ENCODE results near the gene BLVRB. TPM values are rescaled to one million over a fixed set of nuclear protein-coding genes. Genes with fewer than 3 reads are reported as not detected.
"Not testable (repeated sequence)": the region's sequence is repeated elsewhere in the genome, so short reads cannot be mapped to it uniquely, and the experiment has no call there.

The BLVRB gene
- polyA plus RNA-seq, 1 of the 3 experiments (the other 2 are of a cell fraction) = 85.9 TPM

- H3K27ac ChIP-seq (ENCODE audit: low read depth in 2 of 2, low read length in 1 of 2) = no peak overlapping the region
- no peaks in the 10 kb centered on the region for H3K27me3 ChIP-seq (ENCODE audit: insufficient read depth)
- H2AFZ ChIP-seq (ENCODE audit: low read depth) = no peak overlapping the region
- TF ChIP-seq GABPA (IDR thresholded peaks at IDR 0.05; ENCODE audit: low read depth) = no peak
- no peak for TF ChIP-seq IRF3 (IDR thresholded peaks at IDR 0.05; ENCODE audit: low read depth, low read length)
- TF ChIP-seq JUND (IDR thresholded peaks at IDR 0.05) = no peak
- TF ChIP-seq NFIC (IDR thresholded peaks at IDR 0.05; ENCODE audit: borderline replicate concordance) = no peak
- no peak for TF ChIP-seq CHD2 (IDR thresholded peaks at IDR 0.05; ENCODE audit: low read length, partially characterized antibody)
- no peak for TF ChIP-seq TEAD4 (IDR thresholded peaks at IDR 0.05; ENCODE audit: borderline replicate concordance, insufficient read depth)
- no peak for TF ChIP-seq EP300 (IDR thresholded peaks at IDR 0.05; ENCODE audit: borderline replicate concordance in 1 of 2, low read depth in 1 of 2, low read length in 1 of 2)
- no peak for TF ChIP-seq TCF12 (IDR thresholded peaks at IDR 0.05)
- TF ChIP-seq EZH2phosphoT487 (IDR thresholded peaks at IDR 0.05; ENCODE audit: borderline replicate concordance, low read depth) = no peak
- TF ChIP-seq REST (IDR thresholded peaks at IDR 0.05; ENCODE audit: low read depth, low read length) = no peak
- no peak for TF ChIP-seq RCOR1 (IDR thresholded peaks at IDR 0.05; ENCODE audit: low read length)
- 87% methylated on average over 6 of the region's 9 CpGs for WGBS (ENCODE audit: low lambda C conversion rate)
- H3K9me3 ChIP-seq = no peaks in the 10 kb centered on the region
- H3K4me2 ChIP-seq = no peak overlapping the region
- H3K36me3 ChIP-seq (replicated peaks in 1 of 2; ENCODE audit: control insufficient read depth in 1 of 2, insufficient read depth in 2 of 2, low read length in 1 of 2) = no peaks in the 10 kb centered on the region
- H3K79me2 ChIP-seq (ENCODE audit: insufficient read depth) = no peaks in the 10 kb centered on the region
- H3K9me2 ChIP-seq = no peaks in the 10 kb centered on the region
- H3K9ac ChIP-seq = no peak overlapping the region
- no peak for DNase-seq
- no peaks in the 10 kb centered on the region for H4K20me1 ChIP-seq (ENCODE audit: insufficient read depth)
- H3K4me1 ChIP-seq (ENCODE audit: control insufficient read depth in 1 of 2, insufficient read depth in 2 of 2, low read depth in 1 of 2, low read length in 1 of 2) = no peaks in the 10 kb centered on the region; a peak in 1 of 4 replicates
- H3F3A ChIP-seq (replicated peaks; ENCODE audit: insufficient read depth) = peaks cover 3% of the 10 kb centered on the region
- no peak overlapping the region for H3K4me3 ChIP-seq (ENCODE audit: low read depth in 2 of 2, low read length in 1 of 2)
- ChIA-PET CTCF (interaction anchor here (3.3 kb wide), 1 partner anchor 12 kb away, joined by 15 read pairs; no protein-coding TSS in a partner anchor), POLR2A (no interaction called here)
These were observed 55.5 kb downstream of the BLVRB start for GRCh38 chr19:40410030-40410389.

GRCh38 chr19:40408598-40408925 lies 57.0 kb downstream of the BLVRB start:
- H3K4me3 ChIP-seq (ENCODE audit: low read depth in 2 of 2, low read length in 1 of 2); H3K36me3 ChIP-seq (replicated peaks in 1 of 2; ENCODE audit: control insufficient read depth in 1 of 2, insufficient read depth in 2 of 2, low read length in 1 of 2); H3K79me2 ChIP-seq (ENCODE audit: insufficient read depth); H2AFZ ChIP-seq (ENCODE audit: low read depth); H3K9me2 ChIP-seq; H3K9me3 ChIP-seq; H3K27ac ChIP-seq (ENCODE audit: low read depth in 2 of 2, low read length in 1 of 2); H3K4me1 ChIP-seq (ENCODE audit: control insufficient read depth in 1 of 2, insufficient read depth in 2 of 2, low read depth in 1 of 2, low read length in 1 of 2); H3K9ac ChIP-seq; DNase-seq; POLR2A ChIA-PET; H4K20me1 ChIP-seq (ENCODE audit: insufficient read depth); H3F3A ChIP-seq (replicated peaks; ENCODE audit: insufficient read depth); H3K27me3 ChIP-seq (ENCODE audit: insufficient read depth); H3K4me2 ChIP-seq: not testable (repeated sequence)
- 65% methylated on average over 5 of the region's 8 CpGs for WGBS (ENCODE audit: low lambda C conversion rate)
- CTCF ChIA-PET = interaction anchor here (3.0 kb wide), 1 partner anchor 12 kb away, joined by 27 read pairs; no protein-coding TSS in a partner anchor

Data from SK-N-SH (cell line).